ENCODE results near the gene TSHZ2.

TSHZ2 gene

GRCh38 chr20:53278555-53278954 is 306.4 kb downstream of the TSHZ2 start:
- Histone ChIP-seq H3K27me3 (ENCODE audit: low read depth, low read length) (no peaks in the 10 kb centered on the region), H3K36me3 (replicated peaks; ENCODE audit: low read depth, low read length) (no peaks in the 10 kb centered on the region), H3K27ac (ENCODE audit: low read length) (no peak overlapping the region)

GRCh38 chr20:53279735-53280134 is 307.6 kb downstream of the TSHZ2 start:
- Histone ChIP-seq H3K4me1 (ENCODE audit: low read length) (no peaks in the 10 kb centered on the region), H3K4me2 (ENCODE audit: low read length) (no peak overlapping the region), H3K9ac (ENCODE audit: low read length) (no peak overlapping the region), H3K36me3 (replicated peaks; ENCODE audit: low read depth, low read length) (no peaks in the 10 kb centered on the region), H3K4me3 (ENCODE audit: low read length) (no peak overlapping the region), H3K27ac (ENCODE audit: low read length) (no peak overlapping the region), H3K27me3 (ENCODE audit: low read depth, low read length) (no peaks in the 10 kb centered on the region), H3K9me3 (ENCODE audit: insufficient read depth, low read length) (no peaks in the 10 kb centered on the region), H2AFZ (ENCODE audit: low read depth, low read length) (no peak overlapping the region), H3K79me2 (ENCODE audit: low read length) (no peaks in the 10 kb centered on the region), H4K20me1 (ENCODE audit: insufficient read depth, low read length) (no peaks in the 10 kb centered on the region)
- TF ChIP-seq EZH2phosphoT487 (IDR thresholded peaks at IDR 0.05; ENCODE audit: low read depth) (no peak), CTCF (IDR thresholded peaks at IDR 0.05; ENCODE audit: low read depth, low read length) (no peak)

More at GRCh38 chr20:53278555-53278954, 306.4 kb downstream of the TSHZ2 start:
- Histone ChIP-seq H3K4me1 (ENCODE audit: low read length) (no peaks in the 10 kb centered on the region), H3K79me2 (ENCODE audit: low read length) (no peaks in the 10 kb centered on the region), H3K9ac (ENCODE audit: low read length) (no peak overlapping the region), H2AFZ (ENCODE audit: low read depth, low read length) (no peak overlapping the region), H3K9me3 (ENCODE audit: insufficient read depth, low read length) (no peaks in the 10 kb centered on the region), H4K20me1 (ENCODE audit: insufficient read depth, low read length) (no peaks in the 10 kb centered on the region), H3K4me2 (ENCODE audit: low read length) (no peak overlapping the region), H3K4me3 (ENCODE audit: low read length) (no peak overlapping the region)
- no peak for TF ChIP-seq EZH2phosphoT487 (IDR thresholded peaks at IDR 0.05; ENCODE audit: low read depth)
- TF ChIP-seq CTCF (IDR thresholded peaks at IDR 0.05; ENCODE audit: low read depth, low read length) = no peak

GRCh38 chr20:53281557-53282117 is 309.5 kb downstream of the TSHZ2 start:
- Histone ChIP-seq H3K36me3 (replicated peaks; ENCODE audit: low read depth, low read length) (no peaks in the 10 kb centered on the region), H3K4me1 (ENCODE audit: low read length) (no peaks in the 10 kb centered on the region), H3K27ac (ENCODE audit: low read length) (no peak overlapping the region), H3K9ac (ENCODE audit: low read length) (no peak overlapping the region), H3K4me2 (ENCODE audit: low read length) (no peak overlapping the region), H3K4me3 (ENCODE audit: low read length) (no peak overlapping the region), H2AFZ (ENCODE audit: low read depth, low read length) (no peak overlapping the region), H4K20me1 (ENCODE audit: insufficient read depth, low read length) (no peaks in the 10 kb centered on the region), H3K9me3 (ENCODE audit: insufficient read depth, low read length) (no peaks in the 10 kb centered on the region), H3K27me3 (ENCODE audit: low read depth, low read length) (no peaks in the 10 kb centered on the region), H3K79me2 (ENCODE audit: low read length) (no peaks in the 10 kb centered on the region)
- TF ChIP-seq CTCF (IDR thresholded peaks at IDR 0.05; ENCODE audit: low read depth, low read length) (no peak), EZH2phosphoT487 (IDR thresholded peaks at IDR 0.05; ENCODE audit: low read depth) (no peak)

- peaks cover 4% of the 10 kb centered on the region for H3K4me1 ChIP-seq (ENCODE audit: low read length)
- H3K27ac ChIP-seq (ENCODE audit: low read length) = no peak overlapping the region
- no peaks in the 10 kb centered on the region for H4K20me1 ChIP-seq (ENCODE audit: insufficient read depth, low read length)
- H3K4me3 ChIP-seq (ENCODE audit: low read length) = no peak overlapping the region
- H2AFZ ChIP-seq (ENCODE audit: low read depth, low read length) = no peak overlapping the region
- no peak overlapping the region for H3K9ac ChIP-seq (ENCODE audit: low read length)
- H3K27me3 ChIP-seq (ENCODE audit: low read depth, low read length) = no peaks in the 10 kb centered on the region
- no peaks in the 10 kb centered on the region for H3K36me3 ChIP-seq (replicated peaks; ENCODE audit: low read depth, low read length)
- H3K9me3 ChIP-seq (ENCODE audit: insufficient read depth, low read length) = no peaks in the 10 kb centered on the region
- no peak overlapping the region for H3K4me2 ChIP-seq (ENCODE audit: low read length)
- TF ChIP-seq EZH2phosphoT487 (IDR thresholded peaks at IDR 0.05; ENCODE audit: low read depth) (no peak), CTCF (IDR thresholded peaks at IDR 0.05; ENCODE audit: low read depth, low read length) (no peak)
- no peaks in the 10 kb centered on the region for H3K79me2 ChIP-seq (ENCODE audit: low read length)
These were observed 310.2 kb downstream of the TSHZ2 start for GRCh38 chr20:53282217-53282955.
